HG03558 (cell line): ENCODE data around the gene ZNF385B.

Experiments used
- ATAC-seq: cut with Tn5 transposase; IDR thresholded peaks from one replicate; pipeline ENCODE4 v1.9.1; 2021; ENCODE audit warnings: moderate number of reproducible peaks; ENCODE audit not compliant: unreplicated experiment; ENCODE audit errors: extremely low read depth

The ZNF385B gene

GRCh38 chr2:179604598-179604997 is 256.8 kb downstream of the ZNF385B start:
- no peak for ATAC-seq

DNA sequence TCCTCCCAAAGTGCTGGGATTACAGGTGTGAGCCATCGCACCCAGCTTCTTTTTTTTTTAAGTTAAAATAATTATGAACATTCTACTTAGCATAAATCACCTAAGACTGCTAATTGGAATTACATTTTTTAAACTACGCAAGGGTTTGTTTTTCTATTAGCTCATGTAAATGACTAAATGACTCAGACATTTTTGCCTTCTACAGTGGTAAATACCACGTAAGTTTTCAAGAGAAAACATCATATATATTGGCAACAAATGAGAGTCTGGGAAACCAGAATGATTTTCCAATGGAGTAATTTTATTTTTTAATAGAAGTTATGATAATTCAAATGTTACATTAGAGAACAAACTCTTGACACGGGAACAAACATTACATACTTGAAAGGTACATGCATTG is 259.0 kb downstream of the ZNF385B start:
- ATAC-seq: no peak

- ATAC-seq: no peak
Measured at GRCh38 chr2:179596018-179596417, 265.4 kb downstream of the ZNF385B start.

GRCh38 chr2:179595284-179595683 is 266.1 kb downstream of the ZNF385B start:
- ATAC-seq: no peak

DNA sequence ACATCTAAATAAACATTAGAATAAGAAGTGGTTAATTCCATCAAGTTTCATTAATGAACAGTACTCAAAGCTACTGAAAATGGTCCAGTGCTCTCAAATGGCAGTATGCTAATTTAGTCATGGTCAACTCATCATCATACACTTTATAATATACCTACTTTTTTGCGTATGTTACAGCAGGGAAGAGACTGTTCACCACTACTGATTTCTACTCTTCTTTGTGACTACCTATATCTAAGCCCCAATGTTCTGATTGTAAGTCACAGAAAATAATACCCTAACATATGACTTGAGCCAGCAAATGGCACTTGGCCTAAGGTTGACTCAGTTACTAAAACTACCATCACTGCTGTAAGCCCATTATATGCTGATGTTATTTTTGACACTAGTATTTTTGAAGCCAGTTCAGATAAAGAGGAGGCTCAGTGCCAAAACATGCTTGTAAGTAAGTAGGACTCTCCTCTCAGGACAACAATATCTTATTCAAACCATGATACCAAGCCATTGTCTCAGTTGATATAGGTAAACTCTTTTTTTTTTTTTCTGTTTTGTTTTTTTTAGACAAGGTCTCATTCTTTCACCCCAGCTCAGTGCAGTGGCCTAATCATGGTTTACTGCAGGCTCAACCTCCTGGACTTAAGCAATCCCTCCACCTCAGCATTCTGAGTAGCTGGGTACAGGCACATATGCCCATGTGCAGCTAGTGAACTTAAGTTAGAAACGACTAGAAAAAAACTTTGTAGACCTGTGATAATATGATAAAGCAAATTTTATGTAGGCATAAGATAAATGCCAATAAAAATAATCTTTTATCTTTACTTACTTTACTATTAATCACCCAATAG is 266.9 kb downstream of the ZNF385B start:
- ATAC-seq: no peak

DNA sequence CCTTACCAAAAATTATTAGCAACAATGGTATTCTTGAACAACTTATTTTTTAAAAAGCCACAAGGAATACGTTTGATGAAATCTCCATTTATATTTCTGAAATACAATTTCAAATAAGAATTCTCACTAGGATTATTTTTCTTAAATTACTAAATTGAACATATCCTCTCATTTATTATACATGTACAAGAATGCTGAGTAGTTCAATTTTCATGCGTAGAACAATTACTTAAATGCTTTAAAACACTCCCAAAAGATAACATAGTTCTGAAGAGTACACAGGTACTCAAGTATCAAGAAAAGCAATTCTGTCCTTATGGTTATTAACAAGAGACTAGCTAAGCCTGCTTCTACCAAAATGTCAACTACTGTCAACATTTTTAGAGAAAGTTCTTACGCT is 268.1 kb downstream of the ZNF385B start:
- no peak for ATAC-seq

DNA sequence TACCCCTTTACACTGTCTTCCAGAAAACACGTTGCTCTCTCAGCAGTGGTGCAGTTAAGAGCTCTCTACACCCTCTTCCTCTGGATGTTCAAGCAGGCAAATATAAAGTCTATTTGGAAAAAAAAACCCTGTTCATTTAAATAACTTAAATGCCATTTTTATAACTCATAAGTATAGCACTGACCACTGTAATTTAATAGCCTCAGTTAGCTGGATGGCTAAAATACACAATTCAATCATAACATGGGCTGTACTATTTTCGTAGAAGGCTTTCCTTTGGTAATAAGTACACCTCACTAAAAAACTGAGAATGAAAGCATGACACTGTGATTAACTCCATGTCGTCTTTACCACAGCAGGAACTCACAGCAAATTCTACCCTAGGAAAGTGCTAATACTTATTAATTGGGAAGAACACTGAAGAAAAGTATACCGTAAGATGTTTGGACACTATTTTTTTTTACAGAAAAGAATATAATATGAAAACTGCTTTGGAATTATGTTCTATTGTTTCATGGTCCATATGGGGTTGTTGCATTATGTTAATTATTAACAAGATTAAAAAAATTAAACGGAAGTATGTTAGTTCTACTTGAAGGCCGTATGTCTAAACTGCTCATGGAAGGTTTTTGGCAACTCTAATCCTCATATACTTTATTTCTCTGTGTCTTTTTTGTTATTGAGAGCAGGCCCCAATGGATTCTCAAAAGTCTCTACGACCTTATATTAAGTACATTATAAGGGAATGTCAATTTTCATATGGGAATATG is 269.1 kb downstream of the ZNF385B start:
- ATAC-seq: no peak

DNA sequence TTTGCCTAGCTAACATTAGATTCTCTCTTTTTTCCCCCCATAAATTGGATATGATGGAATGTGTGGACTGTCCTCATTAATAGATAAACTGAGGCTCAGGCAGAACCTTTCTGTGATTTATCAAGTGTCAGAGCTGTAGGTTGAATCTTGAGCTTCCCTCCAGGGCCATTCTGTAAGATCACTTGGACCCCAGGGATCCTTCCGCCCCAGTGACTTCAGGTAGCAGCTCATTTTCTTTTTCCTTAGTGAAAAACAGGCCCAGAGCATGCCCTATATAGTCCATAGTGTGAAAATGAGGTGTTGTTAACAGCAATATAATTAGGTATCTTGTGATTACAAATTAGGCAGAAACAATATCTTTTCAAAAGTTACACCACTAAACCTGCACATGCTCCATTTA is 269.7 kb downstream of the ZNF385B start:
- no peak for ATAC-seq

- no peak for ATAC-seq
Measured at GRCh38 chr2:179588486-179589145, 272.8 kb downstream of the ZNF385B start.

DNA sequence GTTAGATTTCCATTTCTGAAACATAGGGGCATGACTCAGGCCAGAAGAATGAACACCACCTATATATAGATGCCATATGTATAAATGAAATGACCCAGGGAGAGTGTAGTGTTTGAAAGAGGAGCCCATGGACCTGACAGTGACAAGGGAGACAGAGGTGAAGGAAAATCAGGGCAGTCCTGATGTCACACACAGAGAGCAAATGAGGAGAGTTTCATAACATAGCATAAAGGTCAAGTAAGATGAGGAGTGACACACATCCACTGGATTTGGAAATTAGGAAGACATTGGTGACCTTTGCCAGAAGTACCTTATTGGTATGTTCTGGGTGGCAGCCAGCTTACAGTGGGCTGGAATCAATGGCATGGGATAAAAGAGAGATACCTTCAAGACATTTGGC is 276.7 kb downstream of the ZNF385B start:
- no peak for ATAC-seq

GRCh38 chr2:179581605-179582004 is 279.8 kb downstream of the ZNF385B start:
- no peak for ATAC-seq

DNA sequence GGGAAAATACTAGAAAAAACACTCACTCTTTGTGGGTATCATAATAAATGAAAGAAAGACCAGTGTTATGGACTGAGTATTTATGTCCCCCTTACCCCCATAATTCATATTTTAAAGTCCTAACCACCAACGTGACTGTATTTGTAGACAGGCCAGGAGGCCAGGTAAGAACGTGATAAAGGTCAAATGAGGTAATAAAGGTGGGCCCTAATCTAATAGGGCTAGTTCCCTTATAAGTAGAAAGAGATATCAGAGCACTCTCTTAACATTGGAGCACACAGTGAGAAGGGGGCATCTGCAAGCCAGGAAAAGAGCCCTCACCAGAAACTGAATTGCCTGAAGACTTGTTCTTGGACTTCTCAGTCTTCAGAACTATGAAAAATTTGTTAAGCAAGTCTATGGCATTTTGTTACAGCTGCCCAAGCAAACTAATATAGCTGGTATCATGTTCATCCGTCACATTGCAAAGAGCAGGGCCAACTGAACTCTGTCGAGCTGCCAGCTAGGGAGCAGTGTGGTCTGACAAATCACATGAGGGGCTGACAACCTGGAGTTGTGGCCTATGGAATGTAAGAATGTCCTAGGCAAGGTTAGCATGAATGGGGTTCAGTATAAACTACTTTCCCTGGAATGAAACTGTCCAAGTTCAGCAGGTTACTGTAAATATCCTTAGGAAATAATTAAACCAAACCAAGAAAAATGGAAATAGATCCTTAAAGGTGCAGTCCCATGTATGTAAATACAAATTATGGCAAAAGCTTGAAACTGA is 280.9 kb downstream of the ZNF385B start:
- no peak for ATAC-seq

DNA sequence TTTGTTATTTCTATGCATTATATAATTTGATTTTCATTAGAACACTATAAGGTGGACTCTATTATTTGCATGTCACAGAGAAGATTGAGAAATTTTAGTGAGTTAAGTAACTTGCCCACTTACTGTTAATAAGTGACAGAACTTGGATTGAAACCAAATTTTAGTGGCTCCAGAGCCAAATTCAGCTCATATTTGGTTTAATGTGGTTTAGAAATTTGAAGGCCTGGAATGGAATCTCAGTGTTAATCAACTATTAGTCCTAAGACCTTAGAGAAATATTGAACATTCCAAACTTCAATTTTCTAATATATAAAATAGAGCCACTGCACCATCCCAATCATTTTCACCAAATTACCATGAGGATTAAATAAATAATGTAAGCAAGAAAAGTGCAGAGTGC is 281.6 kb downstream of the ZNF385B start:
- no peak for ATAC-seq

DNA sequence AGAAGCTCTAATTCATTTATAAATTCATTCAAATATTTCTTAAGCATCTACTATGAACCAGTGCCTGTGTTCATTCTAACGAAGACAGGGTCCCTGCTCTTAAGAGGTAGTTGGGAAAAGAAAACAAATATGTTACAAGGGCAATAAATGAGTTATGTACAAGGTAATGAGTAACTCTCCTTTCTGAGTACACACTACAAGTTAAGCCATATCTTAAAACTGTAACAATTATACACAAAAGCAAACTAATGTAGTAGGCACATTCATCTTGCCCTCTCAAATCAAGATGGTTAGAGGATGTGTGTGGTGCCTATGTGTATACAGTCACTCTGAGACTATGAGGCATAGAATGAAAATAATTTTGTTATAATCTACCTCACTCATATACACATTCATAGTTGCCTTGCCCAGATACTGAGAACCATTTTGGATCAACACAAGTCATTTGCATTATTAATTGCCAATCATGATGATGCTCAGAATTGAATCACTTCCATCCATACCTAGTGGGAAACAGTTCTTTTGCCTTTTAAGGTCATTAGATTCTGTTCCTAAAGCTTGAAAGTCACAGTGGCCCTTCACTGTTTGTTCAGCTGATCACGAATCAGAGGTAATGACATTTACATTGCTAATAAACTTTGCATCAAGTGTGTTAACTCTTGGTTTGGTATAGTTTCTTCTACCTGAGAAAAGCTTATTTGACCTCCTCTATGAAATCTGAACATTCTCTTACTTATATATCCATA is 283.1 kb downstream of the ZNF385B start:
- no peak for ATAC-seq

DNA sequence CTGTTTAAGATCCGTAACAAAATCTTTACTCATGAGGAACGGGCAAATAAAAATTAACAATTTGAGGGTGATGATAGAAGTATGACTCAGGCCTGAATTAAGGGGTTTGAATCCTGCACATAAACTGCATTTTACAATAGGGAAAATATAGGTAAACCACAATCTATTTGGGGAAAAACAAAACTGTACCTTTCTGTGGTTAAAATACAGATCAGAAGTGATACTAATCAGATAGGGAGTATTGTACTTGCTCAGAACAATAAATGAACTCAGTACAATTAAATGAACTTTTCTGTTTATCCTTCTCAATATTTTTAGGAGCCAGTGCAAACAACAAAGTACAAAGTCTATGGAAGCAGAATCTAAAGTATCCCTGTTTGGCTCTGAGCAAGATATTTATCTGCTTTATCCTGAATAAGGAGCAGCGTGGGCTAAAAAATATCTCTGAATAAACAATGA is 287.3 kb downstream of the ZNF385B start:
- no peak for ATAC-seq

GRCh38 chr2:179572544-179572943 is 288.9 kb downstream of the ZNF385B start:
- ATAC-seq: no peak

DNA sequence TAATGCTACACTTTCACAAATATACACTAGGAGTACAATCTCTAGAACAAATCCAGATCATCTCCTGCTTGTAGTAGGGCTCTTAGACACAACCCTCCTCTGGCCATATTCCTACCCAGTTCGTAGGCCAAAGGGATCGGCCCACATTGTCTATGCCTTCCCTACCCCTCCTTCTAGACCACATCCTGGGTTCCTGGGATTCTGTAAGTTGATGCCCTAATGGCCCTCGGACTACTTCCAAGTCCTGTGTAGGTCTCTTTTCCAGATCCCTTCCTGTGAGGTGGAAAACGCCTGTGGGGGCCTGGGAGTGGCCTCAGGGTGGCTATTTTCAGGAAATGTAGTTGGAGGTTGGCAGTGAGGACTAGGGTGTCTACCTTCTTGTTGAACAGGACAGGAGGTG is 289.7 kb downstream of the ZNF385B start:
- no peak for ATAC-seq

DNA sequence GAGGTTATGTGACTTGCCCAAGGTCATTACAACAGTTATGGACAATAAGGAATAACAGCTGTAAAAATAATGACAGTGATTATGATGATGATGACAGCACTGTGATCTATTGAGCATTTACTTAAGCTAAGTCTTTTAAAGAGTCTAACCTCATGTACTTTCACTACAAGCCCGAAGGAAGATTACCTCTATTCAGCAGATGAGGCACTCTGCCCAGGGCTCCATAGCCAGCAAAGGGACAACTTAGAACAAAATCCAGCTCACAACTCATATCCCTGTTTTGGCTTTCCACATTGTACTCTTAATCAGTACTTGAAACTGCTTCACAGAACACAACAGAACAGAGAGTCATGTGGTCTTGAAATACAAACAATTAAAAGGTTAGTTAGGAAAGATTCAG is 290.2 kb downstream of the ZNF385B start:
- ATAC-seq: no peak

DNA sequence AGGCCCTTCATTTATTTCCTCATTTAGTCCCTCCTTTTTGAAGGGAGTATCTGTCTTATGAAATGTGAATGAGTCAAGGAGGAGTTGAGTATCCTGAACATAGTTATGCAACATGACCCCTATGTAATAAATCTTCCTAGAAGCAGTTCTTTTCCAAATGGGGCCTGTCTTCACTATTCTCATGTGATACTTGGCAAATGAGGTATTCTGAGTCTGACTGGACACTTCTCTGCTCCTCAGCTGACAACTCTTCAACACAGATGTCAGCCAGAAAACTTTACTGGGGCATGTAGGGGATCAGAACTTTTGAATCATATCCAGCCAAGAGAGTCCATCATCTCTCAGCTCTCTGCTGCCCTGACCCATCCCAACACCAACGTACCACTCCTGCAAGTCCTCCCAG is 291.6 kb downstream of the ZNF385B start:
- ATAC-seq: no peak

- no peak for ATAC-seq
Measured at GRCh38 chr2:179565807-179566206, 295.6 kb downstream of the ZNF385B start.
